ENCODE measurements around the gene CITED4. TPM values are rescaled to one million over a fixed set of nuclear protein-coding genes. Genes with fewer than 3 reads are reported as not detected.

Gene CITED4
- total and polyA plus RNA-seq, 9 of the 15 experiments (the other 6 are each of a cell fraction or from before 2014, with no cell fraction given): 0.11 to 1.2 (median 0.17) TPM; not detected in 2

GRCh38 chr1:40841602-40842001 lies 20.6 kb downstream of the CITED4 start:
- H3K36me3 ChIP-seq (ENCODE audit: control insufficient read depth, insufficient read depth, low read length): no peaks in the 10 kb centered on the region; the same call in 2 of the 3 replicates
- POLR2A ChIA-PET: interaction anchor here (1.0 to 1.7 kb wide), 6 partner anchors 8 to 67 kb away, joined by 3 to 5 read pairs (median 4); no protein-coding TSS in a partner anchor
- no peak for DNase-seq (ENCODE audit: extremely low read depth in 1 of 4, low spot score in 3 of 4)
- in situ Hi-C loops (cut with MboI) (loop anchor here (5.0 kb wide), 2 partner anchors 59 to 214 kb away; partner anchors contain the start of gene KCNQ4), intact Hi-C loops (cut with micrococcal nuclease) (no loop called here)
- no peak overlapping the region; a peak in 1 of 4 replicates for H3K9ac ChIP-seq (ENCODE audit: insufficient read depth in 1 of 2, low read depth in 2 of 2, low read length in 2 of 2)
- peak overlapping the region; percentile 60 for H3K27ac ChIP-seq (ENCODE audit: extremely low read depth, low read depth, low read length)
- TF ChIP-seq FUS (optimal IDR thresholded peaks at IDR 0.05; ENCODE audit: low read depth, low read length): no peak
- no peaks in the 10 kb centered on the region for H4K20me1 ChIP-seq (replicated peaks; ENCODE audit: control insufficient read depth, insufficient read depth, low read length)
- peak overlapping the region; percentile 60 for H3K4me2 ChIP-seq (ENCODE audit: insufficient read depth, low read length)
- FAIRE-seq: no peak
- no peaks in the 10 kb centered on the region; the same call in 1 of the 2 replicates for H3K9me3 ChIP-seq (replicated peaks; ENCODE audit: control insufficient read depth, insufficient read depth, low read depth, low read length)
- H3K9me1 ChIP-seq (ENCODE audit: control insufficient read depth, insufficient read depth, low read length): no peaks in the 10 kb centered on the region
- no TSS peak for BruUV-seq (replicated peaks)
- WGBS (ENCODE audit: insufficient coverage, low coverage, missing lambda C conversion rate): 89% methylated on average over 6 of the region's 7 CpGs
- no peak for ATAC-seq
- H3K79me2 ChIP-seq (ENCODE audit: control insufficient read depth, insufficient read depth, low read length): no peaks in the 10 kb centered on the region
- H3K4me1 ChIP-seq (replicated peaks in 1 of 2; ENCODE audit: control insufficient read depth in 2 of 2, insufficient read depth in 2 of 2, low read length in 2 of 2): peaks cover 37 to 47% of the 10 kb centered on the region in 2 experiments
- no peaks in the 10 kb centered on the region for H3K27me3 ChIP-seq (ENCODE audit: control insufficient read depth in 2 of 2, insufficient read depth in 2 of 2, low read length in 2 of 2)
- no peak overlapping the region for H3K4me3 ChIP-seq
- peak overlapping the region; percentile 41 for H2AFZ ChIP-seq (ENCODE audit: low read depth, low read length)
- CTCF ChIA-PET (ENCODE audit: low intra/inter-chr PET ratio): no interaction called here

- peak; percentile 76 for ATAC-seq
- 4% methylated on average over 6 of the region's 6 CpGs for WGBS (ENCODE audit: insufficient coverage, low coverage, missing lambda C conversion rate)
- in situ Hi-C loops (cut with MboI): loop anchor here (5.0 kb wide), 2 partner anchors 58 to 213 kb away; partner anchors contain the start of gene KCNQ4
- peak overlapping the region; percentile 60 for H3K27ac ChIP-seq (ENCODE audit: extremely low read depth, low read depth, low read length)
- DNase-seq (ENCODE audit: extremely low read depth in 1 of 4, low spot score in 3 of 4): peak; percentile 77 to 90 (median 88)
- H3K27me3 ChIP-seq (ENCODE audit: control insufficient read depth in 2 of 2, insufficient read depth in 2 of 2, low read length in 2 of 2): no peaks in the 10 kb centered on the region
- H3K4me3 ChIP-seq: no peak overlapping the region; the same call in 1 of the 2 replicates
- no peaks in the 10 kb centered on the region; the same call in 1 of the 2 replicates for H3K9me3 ChIP-seq (replicated peaks; ENCODE audit: control insufficient read depth, insufficient read depth, low read depth, low read length)
- no TSS peak for BruUV-seq (replicated peaks)
- CTCF ChIA-PET (ENCODE audit: low intra/inter-chr PET ratio): interaction anchor here (1.2 kb wide), 1 partner anchor 66 kb away, joined by 4 read pairs; no protein-coding TSS in a partner anchor
- H3K9me1 ChIP-seq (ENCODE audit: control insufficient read depth, insufficient read depth, low read length): no peaks in the 10 kb centered on the region
- peaks cover 45 to 54% of the 10 kb centered on the region in 2 experiments for H3K4me1 ChIP-seq (replicated peaks in 1 of 2; ENCODE audit: control insufficient read depth in 2 of 2, insufficient read depth in 2 of 2, low read length in 2 of 2)
- peak overlapping the region; percentile 0 to 10; a peak in 3 of 4 replicates for H3K9ac ChIP-seq (ENCODE audit: insufficient read depth in 1 of 2, low read depth in 2 of 2, low read length in 2 of 2)
- H4K20me1 ChIP-seq (replicated peaks; ENCODE audit: control insufficient read depth, insufficient read depth, low read length): no peaks in the 10 kb centered on the region
- FAIRE-seq: peak; percentile 94
- H3K36me3 ChIP-seq (ENCODE audit: control insufficient read depth, insufficient read depth, low read length): no peaks in the 10 kb centered on the region; the same call in 2 of the 3 replicates
- H3K4me2 ChIP-seq (ENCODE audit: insufficient read depth, low read length): peak overlapping the region; percentile 60
- H2AFZ ChIP-seq (ENCODE audit: low read depth, low read length): peak overlapping the region; percentile 41
- H3K79me2 ChIP-seq (ENCODE audit: control insufficient read depth, insufficient read depth, low read length): no peaks in the 10 kb centered on the region
- POLR2A ChIA-PET: interaction anchor here (0.5 to 1.7 kb wide), 10 partner anchors 8 to 597 kb away, joined by 3 to 5 read pairs (median 3); no protein-coding TSS in a partner anchor
- intact Hi-C loops (cut with micrococcal nuclease): loop anchor here (1.0 kb wide), 1 partner anchor 19 kb away; no protein-coding TSS in a partner anchor
- TF ChIP-seq YY1 (IDR thresholded peaks at IDR 0.05; ENCODE audit: borderline replicate concordance in 1 of 3, control insufficient read depth in 1 of 3, extremely low read depth in 1 of 3, insufficient read depth in 3 of 3, insufficient read length in 1 of 3, insufficient replicate concordance in 2 of 3, low read depth in 1 of 3, low read length in 2 of 3) (no peak), ZNF212 (CRISPR knock-in tag; IDR thresholded peaks at IDR 0.05) (no peak), RBM22 (IDR thresholded peaks at IDR 0.05; ENCODE audit: low read depth, low read length, poor library complexity, severe bottlenecking) (no peak), USF2 (CRISPR knock-in tag; IDR thresholded peaks at IDR 0.05) (no peak), FOSL1 (tag; conservative IDR thresholded peaks at IDR 0.05) (peak; percentile 41; the same call in 1 of the 2 replicates), BCLAF1 (IDR thresholded peaks at IDR 0.05; ENCODE audit: borderline replicate concordance in 1 of 2, control insufficient read depth in 1 of 2, low read depth in 2 of 2, low read length in 1 of 2) (no peak)
Observed at GRCh38 chr1:40840526-40841323, 21.4 kb downstream of the CITED4 start.

Measured in K562 (cell line).